ENCODE data around the gene JRKL.

- TF ChIP-seq POLR2A (IDR thresholded peaks at IDR 0.05) = no peak
- no peak for TF ChIP-seq CTCF (IDR thresholded peaks at IDR 0.05)
Observed at GRCh38 chr11:96376796-96377195, 13.0 kb upstream of the JRKL start.

Measured in adrenal gland (tissue), 5 donors.